ENCODE results near the gene MYO10.

MYO10 gene

DNA sequence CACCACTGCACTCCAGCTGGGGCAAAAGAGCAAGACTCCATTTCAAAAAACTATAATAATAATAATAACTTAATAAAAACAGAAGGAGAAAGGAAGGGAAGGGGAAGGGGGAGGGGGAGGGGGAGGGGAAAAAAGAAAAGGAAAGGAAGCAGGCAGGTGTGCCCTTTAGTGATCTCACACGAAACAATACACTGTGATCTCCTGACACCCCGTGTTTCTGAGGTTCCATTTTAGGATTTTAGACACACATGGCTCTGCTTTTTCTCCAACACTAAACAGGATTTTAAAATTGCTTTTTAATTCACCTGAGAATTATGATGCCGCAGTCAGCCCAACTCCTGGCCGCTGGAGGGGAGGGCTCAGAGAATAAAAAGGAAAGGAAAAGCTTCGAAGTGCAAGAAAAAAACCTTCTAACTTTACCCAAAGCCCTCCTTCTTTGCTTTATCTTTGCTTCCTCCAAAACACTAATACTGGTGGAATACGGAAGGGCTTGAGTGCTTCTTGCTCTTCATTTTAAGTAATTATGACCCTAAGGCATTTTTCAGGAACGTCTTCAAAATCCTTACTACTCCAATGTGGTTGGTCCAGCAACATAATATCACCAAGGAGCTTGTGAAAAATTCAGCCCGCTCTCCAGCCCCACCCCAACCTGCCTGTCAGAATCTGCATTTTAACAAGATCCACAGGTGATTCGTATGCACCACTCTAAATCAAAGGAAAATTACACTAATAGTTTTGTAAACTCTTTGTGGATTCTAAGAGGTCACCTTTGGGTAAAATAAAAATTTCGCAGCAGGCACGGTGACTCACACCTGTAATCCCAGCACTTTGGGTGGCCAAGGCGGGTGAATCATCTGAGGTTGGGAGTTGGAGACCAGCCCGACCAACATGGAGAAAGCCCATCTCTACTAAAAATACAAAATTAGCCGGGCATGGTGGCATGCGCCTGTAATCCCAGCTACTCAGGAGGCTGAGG is 66.0 kb downstream of the MYO10 start:
- FAIRE-seq: no peak
- DNase-seq (ENCODE audit: insufficient read length, low spot score): no peak
- TF ChIP-seq TAF1 (IDR thresholded peaks at IDR 0.05; ENCODE audit: low read depth, low read length) (no peak), POLR2A (IDR thresholded peaks at IDR 0.05; ENCODE audit: low read depth, low read length) (no peak), PAX5 (IDR thresholded peaks at IDR 0.05; ENCODE audit: insufficient read depth, low read length, severe bottlenecking) (no peak), SPI1 (IDR thresholded peaks at IDR 0.05; ENCODE audit: low read depth, low read length) (no peak), POLR2AphosphoS5 (IDR thresholded peaks at IDR 0.05; ENCODE audit: low read depth, low read length) (no peak), POU2F2 (IDR thresholded peaks at IDR 0.05; ENCODE audit: low read depth, low read length) (no peak)

- FAIRE-seq: no peak
- TF ChIP-seq POLR2A (IDR thresholded peaks at IDR 0.05; ENCODE audit: low read depth, low read length) (no peak), TAF1 (IDR thresholded peaks at IDR 0.05; ENCODE audit: low read depth, low read length) (no peak), POLR2AphosphoS5 (IDR thresholded peaks at IDR 0.05; ENCODE audit: low read depth, low read length) (no peak), PAX5 (IDR thresholded peaks at IDR 0.05; ENCODE audit: insufficient read depth, low read length, severe bottlenecking) (no peak), SPI1 (IDR thresholded peaks at IDR 0.05; ENCODE audit: low read depth, low read length) (no peak), POU2F2 (IDR thresholded peaks at IDR 0.05; ENCODE audit: low read depth, low read length) (no peak)
- DNase-seq (ENCODE audit: insufficient read length, low spot score): no peak
Observed at GRCh38 chr5:16867577-16867953, 68.5 kb downstream of the MYO10 start.

GRCh38 chr5:16866795-16867576 is 69.1 kb downstream of the MYO10 start:
- DNase-seq (ENCODE audit: insufficient read length, low spot score) (no peak), FAIRE-seq (no peak)
- TF ChIP-seq POU2F2 (IDR thresholded peaks at IDR 0.05; ENCODE audit: low read depth, low read length): no peak
- TF ChIP-seq PAX5 (IDR thresholded peaks at IDR 0.05; ENCODE audit: insufficient read depth, low read length, severe bottlenecking): no peak
- no peak for TF ChIP-seq TAF1 (IDR thresholded peaks at IDR 0.05; ENCODE audit: low read depth, low read length)
- TF ChIP-seq POLR2A (IDR thresholded peaks at IDR 0.05; ENCODE audit: low read depth, low read length): no peak
- TF ChIP-seq POLR2AphosphoS5 (IDR thresholded peaks at IDR 0.05; ENCODE audit: low read depth, low read length): no peak
- TF ChIP-seq SPI1 (IDR thresholded peaks at IDR 0.05; ENCODE audit: low read depth, low read length): no peak

DNA sequence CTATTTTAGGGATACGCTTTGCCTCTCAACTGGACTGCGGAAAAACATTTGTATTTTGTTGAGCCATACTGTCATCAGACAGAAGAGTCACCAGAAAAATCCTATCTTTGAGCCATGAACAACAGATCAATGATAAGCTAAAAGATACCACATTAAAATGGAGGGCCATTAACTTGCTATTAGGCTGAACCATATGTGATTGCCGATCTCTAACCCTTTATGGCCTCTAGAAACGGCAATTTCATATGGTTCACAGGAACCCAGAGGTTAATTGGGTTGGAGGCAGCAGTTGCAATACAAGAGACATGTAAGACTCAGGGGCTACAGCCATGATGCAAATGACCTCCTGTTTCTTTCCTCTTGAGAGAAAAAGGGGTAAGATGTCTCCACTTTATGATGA is 69.8 kb downstream of the MYO10 start:
- no peak for FAIRE-seq
- no peak for TF ChIP-seq TAF1 (IDR thresholded peaks at IDR 0.05; ENCODE audit: low read depth, low read length)
- no peak for TF ChIP-seq SPI1 (IDR thresholded peaks at IDR 0.05; ENCODE audit: low read depth, low read length)
- no peak for TF ChIP-seq POLR2AphosphoS5 (IDR thresholded peaks at IDR 0.05; ENCODE audit: low read depth, low read length)
- TF ChIP-seq POLR2A (IDR thresholded peaks at IDR 0.05; ENCODE audit: low read depth, low read length): no peak
- TF ChIP-seq PAX5 (IDR thresholded peaks at IDR 0.05; ENCODE audit: insufficient read depth, low read length, severe bottlenecking): no peak
- TF ChIP-seq POU2F2 (IDR thresholded peaks at IDR 0.05; ENCODE audit: low read depth, low read length): no peak
- DNase-seq (ENCODE audit: insufficient read length, low spot score): no peak

DNA sequence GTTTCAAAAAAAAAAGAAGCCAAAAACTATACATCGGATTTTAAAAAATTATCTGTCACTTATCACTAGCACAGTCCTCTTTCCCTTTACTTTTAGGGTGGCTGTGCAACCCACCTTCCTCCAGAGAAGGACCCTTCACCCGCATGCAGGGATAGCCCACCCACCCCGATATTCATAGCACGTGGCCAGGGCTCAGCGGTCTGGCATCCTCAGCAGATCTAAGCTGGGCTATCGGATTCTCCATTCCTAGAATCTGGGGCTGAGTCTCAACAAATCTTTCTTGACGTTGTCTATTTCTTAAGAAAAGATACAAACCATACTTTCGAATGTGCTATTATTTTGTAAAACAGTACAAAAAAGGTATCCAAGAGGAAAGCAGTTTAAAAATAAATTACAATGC is 70.9 kb downstream of the MYO10 start:
- DNase-seq (ENCODE audit: insufficient read length, low spot score) (no peak), FAIRE-seq (no peak)
- TF ChIP-seq POLR2AphosphoS5 (IDR thresholded peaks at IDR 0.05; ENCODE audit: low read depth, low read length) (no peak), POLR2A (IDR thresholded peaks at IDR 0.05; ENCODE audit: low read depth, low read length) (no peak)

DNA sequence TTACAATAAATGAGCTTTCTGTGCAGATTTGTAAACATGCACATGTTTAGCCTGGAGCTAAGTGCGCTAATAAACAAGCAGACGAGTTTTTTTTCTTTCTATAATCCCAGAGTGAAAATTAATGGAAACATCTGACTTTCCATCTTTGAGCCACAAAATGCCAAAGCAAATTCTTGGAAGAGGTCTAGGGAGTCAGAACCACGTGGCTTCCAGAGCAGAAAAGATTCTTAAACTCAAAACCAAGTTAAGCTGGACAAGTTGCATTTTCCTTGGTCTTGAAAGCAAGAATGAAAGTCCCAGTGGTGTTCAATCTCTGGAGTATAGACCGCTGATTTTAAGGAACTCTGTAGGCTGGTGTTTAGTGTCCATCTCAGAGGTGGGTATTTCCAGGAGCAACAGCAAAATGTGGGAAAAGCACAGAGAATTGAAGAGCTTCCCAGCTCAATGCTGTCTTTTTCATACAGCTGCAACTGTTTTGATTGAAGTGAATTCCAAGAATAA is 71.4 kb downstream of the MYO10 start:
- TF ChIP-seq SPI1 (IDR thresholded peaks at IDR 0.05; ENCODE audit: low read depth, low read length) (no peak), POU2F2 (IDR thresholded peaks at IDR 0.05; ENCODE audit: low read depth, low read length) (no peak), PAX5 (IDR thresholded peaks at IDR 0.05; ENCODE audit: insufficient read depth, low read length, severe bottlenecking) (no peak), POLR2AphosphoS5 (IDR thresholded peaks at IDR 0.05; ENCODE audit: low read depth, low read length) (no peak)
- DNase-seq (ENCODE audit: insufficient read length, low spot score) (no peak), FAIRE-seq (no peak)

DNA sequence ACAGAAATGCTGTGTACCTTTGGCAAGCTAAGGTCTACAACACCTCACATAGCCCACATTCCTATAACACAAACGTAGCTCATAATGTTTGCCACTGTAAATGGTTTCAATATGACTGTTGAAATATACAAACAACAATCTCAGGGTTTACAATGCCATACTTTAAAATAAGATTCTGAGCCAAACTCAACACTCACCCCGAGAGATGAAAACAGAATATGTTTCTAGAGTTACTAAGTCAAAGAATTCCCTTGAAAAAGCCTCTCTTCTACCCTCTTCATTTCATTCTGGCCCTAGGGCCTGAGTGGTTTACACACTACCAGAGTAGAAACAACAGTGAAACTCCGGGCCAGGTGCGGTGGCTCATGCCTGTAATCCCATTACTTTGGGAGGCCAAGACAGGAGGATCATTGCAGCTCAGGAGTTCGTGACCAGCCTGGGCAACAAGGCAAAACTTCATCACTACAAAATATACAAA is 72.6 kb downstream of the MYO10 start:
- TF ChIP-seq TAF1 (IDR thresholded peaks at IDR 0.05; ENCODE audit: low read depth, low read length): no peak
- TF ChIP-seq POU2F2 (IDR thresholded peaks at IDR 0.05; ENCODE audit: low read depth, low read length): no peak
- no peak for TF ChIP-seq SPI1 (IDR thresholded peaks at IDR 0.05; ENCODE audit: low read depth, low read length)
- no peak for TF ChIP-seq POLR2AphosphoS5 (IDR thresholded peaks at IDR 0.05; ENCODE audit: low read depth, low read length)
- no peak for TF ChIP-seq PAX5 (IDR thresholded peaks at IDR 0.05; ENCODE audit: insufficient read depth, low read length, severe bottlenecking)
- no peak for TF ChIP-seq POLR2A (IDR thresholded peaks at IDR 0.05; ENCODE audit: low read depth, low read length)
- DNase-seq (ENCODE audit: insufficient read length, low spot score) (no peak), FAIRE-seq (no peak)

DNA sequence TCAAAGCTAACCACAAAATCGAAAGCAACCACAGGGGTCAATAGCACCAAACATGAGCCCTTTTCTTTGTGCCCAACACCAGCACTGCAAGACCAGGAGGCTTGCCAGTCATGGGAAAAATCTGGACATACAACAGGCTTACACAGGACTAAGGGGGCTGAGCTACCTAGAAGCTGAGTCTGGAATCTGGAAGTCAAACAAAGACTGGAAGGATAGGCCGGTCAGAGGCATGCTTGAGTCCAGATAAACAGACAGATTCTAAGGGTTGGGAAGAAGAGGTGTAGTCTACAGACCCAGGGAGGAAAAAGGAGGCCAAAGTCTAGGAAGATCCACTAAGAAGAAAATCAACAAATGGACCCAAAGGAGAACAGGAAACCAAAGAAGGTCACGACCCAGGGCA is 73.3 kb downstream of the MYO10 start:
- no peak for DNase-seq (ENCODE audit: insufficient read length, low spot score)
- TF ChIP-seq SPI1 (IDR thresholded peaks at IDR 0.05; ENCODE audit: low read depth, low read length) (no peak), PAX5 (IDR thresholded peaks at IDR 0.05; ENCODE audit: insufficient read depth, low read length, severe bottlenecking) (no peak), POLR2A (IDR thresholded peaks at IDR 0.05; ENCODE audit: low read depth, low read length) (no peak), POLR2AphosphoS5 (IDR thresholded peaks at IDR 0.05; ENCODE audit: low read depth, low read length) (no peak), POU2F2 (IDR thresholded peaks at IDR 0.05; ENCODE audit: low read depth, low read length) (no peak), TAF1 (IDR thresholded peaks at IDR 0.05; ENCODE audit: low read depth, low read length) (no peak)
- no peak for FAIRE-seq

DNA sequence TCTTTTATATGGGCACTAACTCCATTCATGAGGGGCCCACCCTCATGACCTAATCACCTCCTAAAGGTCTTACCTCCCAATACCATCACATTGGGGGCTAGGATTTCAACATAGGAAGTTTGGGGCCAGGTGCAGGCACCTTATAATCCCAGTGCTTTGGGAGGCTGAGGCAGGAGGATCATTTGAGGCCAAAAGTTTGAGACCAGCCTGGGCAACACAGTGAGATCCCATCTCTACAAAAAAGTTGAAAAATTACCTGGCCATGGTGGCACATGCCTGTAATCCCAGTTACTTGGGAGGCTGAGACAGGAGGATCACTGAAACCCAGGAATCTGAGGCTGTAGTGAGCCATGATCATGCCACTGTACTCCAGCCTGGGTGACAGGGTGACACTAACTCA is 76.7 kb downstream of the MYO10 start:
- TF ChIP-seq POU2F2 (IDR thresholded peaks at IDR 0.05; ENCODE audit: low read depth, low read length): no peak
- no peak for TF ChIP-seq POLR2AphosphoS5 (IDR thresholded peaks at IDR 0.05; ENCODE audit: low read depth, low read length)
- no peak for TF ChIP-seq POLR2A (IDR thresholded peaks at IDR 0.05; ENCODE audit: low read depth, low read length)
- DNase-seq (ENCODE audit: insufficient read length, low spot score) (no peak), FAIRE-seq (no peak)
